ENCODE results near the gene YBX3. TPM values are rescaled to one million over a fixed set of nuclear protein-coding genes. Genes with fewer than 3 reads are reported as not detected.

Gene YBX3
- total RNA-seq, 4 donors from 2014 or later, result 230 to 374 (median 244) TPM

DNA sequence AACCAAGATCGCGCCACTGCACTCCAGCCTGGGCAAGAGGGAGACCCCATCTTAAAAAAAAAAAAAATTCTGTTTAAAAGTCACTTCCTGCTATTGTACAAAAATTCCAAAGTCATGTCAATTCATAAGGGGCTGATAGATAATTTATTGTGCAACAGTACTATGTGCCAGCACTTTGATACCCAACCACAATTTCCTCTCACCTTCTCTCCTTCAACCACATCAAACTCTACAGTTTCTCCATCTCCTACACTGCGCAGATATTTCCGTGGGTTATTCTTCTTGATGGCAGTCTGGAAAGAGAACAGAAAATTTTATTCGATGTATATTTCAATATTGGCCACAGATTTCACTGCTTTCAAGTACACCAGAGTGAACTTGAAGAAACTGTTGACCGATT lies 7.6 kb downstream of the YBX3 start:
- TF ChIP-seq, protein P1, sequence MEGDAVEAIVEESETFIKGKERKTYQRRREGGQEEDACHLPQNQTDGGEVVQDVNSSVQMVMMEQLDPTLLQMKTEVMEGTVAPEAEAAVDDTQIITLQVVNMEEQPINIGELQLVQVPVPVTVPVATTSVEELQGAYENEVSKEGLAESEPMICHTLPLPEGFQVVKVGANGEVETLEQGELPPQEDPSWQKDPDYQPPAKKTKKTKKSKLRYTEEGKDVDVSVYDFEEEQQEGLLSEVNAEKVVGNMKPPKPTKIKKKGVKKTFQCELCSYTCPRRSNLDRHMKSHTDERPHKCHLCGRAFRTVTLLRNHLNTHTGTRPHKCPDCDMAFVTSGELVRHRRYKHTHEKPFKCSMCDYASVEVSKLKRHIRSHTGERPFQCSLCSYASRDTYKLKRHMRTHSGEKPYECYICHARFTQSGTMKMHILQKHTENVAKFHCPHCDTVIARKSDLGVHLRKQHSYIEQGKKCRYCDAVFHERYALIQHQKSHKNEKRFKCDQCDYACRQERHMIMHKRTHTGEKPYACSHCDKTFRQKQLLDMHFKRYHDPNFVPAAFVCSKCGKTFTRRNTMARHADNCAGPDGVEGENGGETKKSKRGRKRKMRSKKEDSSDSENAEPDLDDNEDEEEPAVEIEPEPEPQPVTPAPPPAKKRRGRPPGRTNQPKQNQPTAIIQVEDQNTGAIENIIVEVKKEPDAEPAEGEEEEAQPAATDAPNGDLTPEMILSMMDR (IDR thresholded peaks at IDR 0.05; ENCODE audit: low read depth), result no peak

DNA sequence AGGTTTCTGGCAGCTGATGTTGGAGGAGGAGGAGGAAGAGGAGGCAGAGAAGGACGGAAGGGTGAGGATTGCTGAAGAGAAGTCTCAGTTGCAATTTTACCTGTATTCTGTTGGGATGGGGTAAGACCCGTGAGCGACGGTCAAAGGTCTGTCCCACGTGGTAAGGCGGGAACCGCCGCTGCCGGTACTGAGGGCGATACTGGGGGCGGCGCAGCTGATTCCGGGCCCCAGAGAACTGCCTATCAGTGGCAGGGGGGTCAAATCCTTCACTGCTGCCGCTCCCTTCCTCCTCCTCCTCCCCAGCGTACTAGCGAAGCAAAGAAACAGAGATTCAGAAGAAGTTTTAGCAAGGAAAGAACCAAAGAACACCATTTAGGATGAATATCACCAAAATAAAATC lies 13.3 kb downstream of the YBX3 start:
- TF ChIP-seq, protein P1 (IDR thresholded peaks at IDR 0.05; ENCODE audit: low read depth), result no peak

DNA sequence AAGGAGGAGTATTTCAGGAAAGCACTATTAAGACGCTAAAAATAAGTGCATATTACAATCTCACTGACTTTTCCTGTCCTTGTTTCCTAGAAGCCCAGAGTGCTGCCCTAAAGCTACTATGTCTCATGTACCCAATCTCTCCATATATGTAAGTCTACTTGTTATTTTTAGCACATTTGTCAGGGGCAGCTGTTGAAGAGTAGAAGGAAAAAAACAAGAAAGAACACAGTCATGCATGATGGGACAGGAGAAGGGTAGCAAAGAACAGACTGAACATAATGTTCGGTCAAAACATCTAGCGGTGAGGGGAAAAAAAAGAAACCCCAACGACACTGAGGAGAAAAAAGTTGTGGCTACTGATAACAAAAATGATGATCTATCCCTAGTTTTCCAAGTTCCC lies 14.3 kb downstream of the YBX3 start:
- TF ChIP-seq, protein P1 (IDR thresholded peaks at IDR 0.05; ENCODE audit: low read depth), result no peak

DNA sequence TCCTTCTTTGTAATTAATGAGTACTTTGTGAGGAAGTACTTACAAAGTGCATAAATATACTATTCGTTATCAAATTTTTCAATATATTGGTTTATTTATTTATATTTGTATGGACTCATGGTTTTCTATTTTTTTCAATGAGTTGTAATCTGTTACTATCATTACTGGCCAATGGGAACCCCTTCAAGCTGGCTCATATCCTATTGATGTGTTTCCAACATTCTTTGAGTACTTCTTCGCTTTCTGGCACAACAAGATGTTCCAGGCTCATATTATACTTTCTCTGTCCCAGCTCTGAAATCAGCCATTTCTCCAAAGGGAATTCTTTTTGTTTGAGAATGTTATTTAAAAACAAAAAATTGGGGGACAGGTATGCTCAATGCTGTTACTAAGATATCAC lies 17.5 kb downstream of the YBX3 start:
- TF ChIP-seq, protein P1 (IDR thresholded peaks at IDR 0.05; ENCODE audit: low read depth), result no peak

DNA sequence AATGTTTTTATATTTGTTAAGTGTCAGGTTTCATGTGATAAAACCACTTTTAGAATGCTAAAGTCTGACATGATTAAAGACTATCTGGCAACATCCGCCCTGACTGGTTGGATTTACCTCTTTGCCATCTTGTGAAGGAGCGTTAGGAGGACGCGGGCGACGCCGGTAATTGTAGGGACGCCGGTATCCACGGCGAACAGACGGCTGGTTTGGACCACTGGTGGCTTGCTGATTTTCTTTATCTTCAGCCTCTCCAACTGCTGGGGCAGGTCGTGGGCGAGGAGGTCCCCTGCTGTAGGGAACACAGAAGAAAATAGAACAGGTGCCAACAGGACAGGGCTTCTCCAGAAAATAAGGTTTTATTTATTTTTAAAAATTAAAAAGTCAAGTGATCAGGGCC lies 21.3 kb downstream of the YBX3 start:
- TF ChIP-seq, protein P1 (IDR thresholded peaks at IDR 0.05; ENCODE audit: low read depth), result no peak

DNA sequence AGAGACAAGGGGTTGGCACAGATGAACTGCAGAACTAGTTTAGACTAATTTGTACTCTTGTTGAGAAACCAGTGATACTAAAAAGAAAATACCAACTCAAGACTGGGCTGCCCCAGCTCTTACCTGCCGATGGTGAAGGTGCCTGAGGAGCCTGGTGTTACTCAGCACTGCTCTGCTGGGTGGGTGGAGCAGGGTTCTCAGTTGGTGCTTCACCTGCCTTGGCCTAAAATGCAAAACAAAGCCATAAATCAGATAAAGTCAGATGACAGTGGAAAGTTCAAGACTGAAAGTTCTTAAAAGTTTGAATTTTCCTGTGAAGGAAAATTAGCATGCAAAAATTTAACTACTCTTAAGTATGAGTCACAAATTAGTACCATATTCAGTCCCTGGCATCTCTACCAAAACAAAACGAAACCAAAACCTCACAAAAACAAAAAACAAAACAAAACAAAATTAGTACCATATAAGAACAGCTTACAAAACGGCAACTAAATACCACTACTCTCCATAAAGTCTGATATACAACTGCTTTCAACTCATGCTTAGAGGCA lies 21.9 kb downstream of the YBX3 start:
- TF ChIP-seq, protein P1 (IDR thresholded peaks at IDR 0.05; ENCODE audit: low read depth), result no peak

DNA sequence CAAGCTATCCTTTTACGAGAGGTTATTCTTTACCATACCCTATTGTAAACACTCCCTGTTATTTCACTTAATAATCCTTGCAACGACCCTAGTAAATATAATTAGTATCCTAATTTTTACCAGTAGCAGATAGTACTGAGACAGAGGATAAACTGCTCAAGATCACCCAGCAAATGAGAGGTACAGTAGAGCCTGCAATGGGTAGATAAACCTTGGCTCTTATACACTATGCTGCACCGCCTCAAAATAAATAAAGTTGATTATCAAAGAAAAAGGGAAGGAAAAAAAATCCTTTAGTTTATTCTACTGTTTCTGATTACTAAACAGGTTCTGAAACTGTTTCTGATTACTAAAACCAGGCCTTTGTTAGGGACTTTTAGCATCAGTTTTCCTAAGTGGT lies 22.5 kb downstream of the YBX3 start:
- TF ChIP-seq, protein P1 (IDR thresholded peaks at IDR 0.05; ENCODE audit: low read depth), result no peak
